ENCODE data around the gene MYO1D. TPM values are rescaled to one million over a fixed set of nuclear protein-coding genes. Genes with fewer than 3 reads are reported as not detected.

Gene MYO1D
- total and polyA plus RNA-seq, 2 of the 13 experiments (the other 11 are each of a cell fraction or from before 2014, with no cell fraction given), result 13.2 to 17.3 TPM

GRCh38 chr17:32910769-32911168, 33.8 kb upstream of the MYO1D start (continued):
- TF ChIP-seq HNF4G (IDR thresholded peaks at IDR 0.05; ENCODE audit: borderline replicate concordance, low read depth, low read length), result no peak
- TF ChIP-seq HNF4G (CRISPR knock-in tag; IDR thresholded peaks at IDR 0.05; ENCODE audit: borderline replicate concordance, low read depth), result no peak
- no peak for TF ChIP-seq PRPF4 (IDR thresholded peaks at IDR 0.05; ENCODE audit: low read depth, low read length, poor library complexity, severe bottlenecking)
- no peak for TF ChIP-seq GTF3A (CRISPR knock-in tag; conservative IDR thresholded peaks at IDR 0.05)
- no peak for TF ChIP-seq RXRA (CRISPR knock-in tag; IDR thresholded peaks at IDR 0.05)
- TF ChIP-seq ZNF326 (CRISPR knock-in tag; IDR thresholded peaks at IDR 0.05; ENCODE audit: borderline replicate concordance), result no peak
- TF ChIP-seq ZNF713 (CRISPR knock-in tag; IDR thresholded peaks at IDR 0.05), result no peak
- TF ChIP-seq PLSCR1 (CRISPR knock-in tag; IDR thresholded peaks at IDR 0.05; ENCODE audit: borderline replicate concordance), result no peak
- TF ChIP-seq SOX5 (CRISPR knock-in tag; IDR thresholded peaks at IDR 0.05; ENCODE audit: borderline replicate concordance), result no peak
- no peak for TF ChIP-seq ZNF674 (CRISPR knock-in tag; IDR thresholded peaks at IDR 0.05; ENCODE audit: low read depth)
- no peak for TF ChIP-seq ELF1 (CRISPR knock-in tag; IDR thresholded peaks at IDR 0.05)
- no peak for TF ChIP-seq AHR (CRISPR knock-in tag; IDR thresholded peaks at IDR 0.05)
- TF ChIP-seq ZNF768 (CRISPR knock-in tag; IDR thresholded peaks at IDR 0.05), result no peak

- no peak overlapping the region for H3K9ac ChIP-seq (ENCODE audit: insufficient read depth, low read depth, low read length)
- TF ChIP-seq MTF1 (CRISPR knock-in tag; IDR thresholded peaks at IDR 0.05) (no peak), GATAD2A (CRISPR knock-in tag; IDR thresholded peaks at IDR 0.05) (peak; percentile 56; the same call in 1 of the 2 replicates), CTCF (CRISPR knock-in tag; IDR thresholded peaks at IDR 0.05) (peak; percentile 90), ATF1 (CRISPR knock-in tag; IDR thresholded peaks at IDR 0.05) (no peak), ZNF788 (CRISPR knock-in tag; IDR thresholded peaks at IDR 0.05; ENCODE audit: borderline replicate concordance) (0 out of 2 replicates have a peak, but pooled peaks have one; percentile 12), ZNF280D (CRISPR knock-in tag; IDR thresholded peaks at IDR 0.05) (peak; percentile 59; the same call in 1 of the 2 replicates), HOXA5 (CRISPR knock-in tag; IDR thresholded peaks at IDR 0.05) (no peak)
These were observed 33.0 kb upstream of the MYO1D start for GRCh38 chr17:32909787-32910369.

More at GRCh38 chr17:32909787-32910369, 33.0 kb upstream of the MYO1D start:
- Histone ChIP-seq H2AFZ (ENCODE audit: low read length) (peak overlapping the region; percentile 85), H3K27ac (ENCODE audit: extremely low read length, insufficient read depth, low read length) (no peak overlapping the region), H3K9me3 (ENCODE audit: low read length) (no peaks in the 10 kb centered on the region), H3K27me3 (ENCODE audit: control insufficient read depth in 1 of 2, insufficient read depth in 2 of 2, low read length in 2 of 2) (no peaks in the 10 kb centered on the region), H4K20me1 (ENCODE audit: insufficient read depth, low read length) (no peaks in the 10 kb centered on the region), H3K4me1 (ENCODE audit: insufficient read depth, low read length) (peaks cover 54% of the 10 kb centered on the region), H3K4me2 (ENCODE audit: low read depth, low read length) (peak overlapping the region; percentile 65), H3K79me2 (ENCODE audit: insufficient read depth, low read length) (no peaks in the 10 kb centered on the region), H3K4me3 (replicated peaks in 1 of 3; ENCODE audit: insufficient read depth in 1 of 3, low read depth in 2 of 3, low read length in 3 of 3) (no peak overlapping the region), H3K36me3 (replicated peaks in 1 of 2; ENCODE audit: control insufficient read depth in 1 of 2, insufficient read depth in 2 of 2, low read length in 2 of 2) (no peaks in the 10 kb centered on the region)
- intact Hi-C loops (cut with micrococcal nuclease; ENCODE audit: unreplicated experiment) (loop anchor here (1.0 to 2.0 kb wide), 2 partner anchors 33 to 127 kb away; partner anchors contain the start of gene MYO1D), in situ Hi-C loops (cut with HindIII; ENCODE audit: extremely low pct_ligation_motif_present, low pct_unique_long_range_greater_than_20kb) (loop anchor here (5.0 kb wide), 1 partner anchor 128 kb away; no protein-coding TSS in a partner anchor)
- ChIA-PET POLR2A (interaction anchor here (0.7 to 0.8 kb wide), 2 partner anchors 19 to 31 kb away, joined by 3 read pairs; no protein-coding TSS in a partner anchor), CTCF (ENCODE audit: low intra/inter-chr PET ratio, low total read pairs) (interaction anchor here (1.1 to 2.9 kb wide), 3 partner anchors 32 to 126 kb away, joined by 3 to 24 read pairs (median 7); partner anchors contain the start of gene MYO1D)
- peak; percentile 98 for FAIRE-seq
- peak; percentile 71 for DNase-seq (ENCODE audit: low spot score)
- peak; percentile 74 for ATAC-seq
- BruUV-seq (replicated peaks), result no TSS peak
- 19% methylated on average over 4 of the region's 4 CpGs for WGBS (ENCODE audit: low lambda C conversion rate)

Measured in HepG2 (cell line).